Prostate gland (tissue), 2 donors: Measurements from ENCODE around the gene GMDS. TPM values are rescaled to one million over a fixed set of nuclear protein-coding genes. Genes with fewer than 3 reads are reported as not detected.

Source experiments
- DNase-seq: peaks from one replicate; pipeline ENCODE4 v3.0.0-alpha.2; 2019; ENCODE audit warnings: low spot score
- H3K27ac ChIP-seq, 2 donors: fragments of 200-600 bp; sonication (generic); 2 replicates each; pipeline ENCODE4 v1.5.1; 2017 to 2019
- H3K27me3 ChIP-seq: fragments of 200-600 bp; sonication (generic); replicated peaks from 2 replicates; pipeline ENCODE4 v1.5.1; 2019; ENCODE audit not compliant: insufficient read depth
- H3K36me3 ChIP-seq, 2 donors: fragments of 200-600 bp; sonication (generic); 1 replicate in 1 of 2; 2 replicates in 1 of 2; pipeline versions ENCODE4 v1.5.1 to v1.8.1; 2017 to 2019
- H3K4me1 ChIP-seq: fragments of 200-600 bp; sonication (generic); replicated peaks from 2 replicates; pipeline ENCODE4 v1.5.1; 2019
- H3K4me3 ChIP-seq, 2 donors: fragments of 200-600 bp; sonication (generic); 2 replicates each; pipeline ENCODE4 v1.5.1; 2017 to 2019
- H3K9me3 ChIP-seq: fragments of 200-600 bp; sonication (generic); 2 replicates; pipeline ENCODE4 v1.5.1; 2017
- CTCF ChIP-seq, 4 experiments: fragments of 200-600 bp in 2 of 4; fragments of 450-650 bp in 2 of 4; sonication (generic) in 2 of 4; IDR thresholded peaks; 1 replicate in 3 of 4; 2 replicates in 1 of 4; pipeline ENCODE4 v1.5.1; 2016 to 2019; ENCODE audit warnings: antibody characterized with exemption in 4 of 4, mild to moderate bottlenecking in 2 of 4, moderate library complexity in 2 of 4
- POLR2A ChIP-seq: fragments of 450-650 bp; IDR thresholded peaks from one replicate; pipeline ENCODE4 v1.6.1; 2016; ENCODE audit warnings: antibody characterized with exemption, mild to moderate bottlenecking
- POLR2AphosphoS5 ChIP-seq: sonication (generic); formaldehyde crosslinking; IDR thresholded peaks from one replicate; pipeline ENCODE4 v1.6.1; 2017; ENCODE audit warnings: antibody characterized with exemption
- WGBS: methylation state at CpG from one replicate; pipeline ENCODE4 v1.1.5; 2018; 5-methylcytosine and 5-hydroxymethylcytosine counted together
- intact Hi-C: fragments of 100-400 bp; cut with DNase I; formaldehyde crosslinking; loops from one replicate; pipeline ENCODE4 v1.14.2; 2022
- total RNA-seq, 2 donors: library from RNA; depleted of rRNA; stranded (reverse); fragments of >200 nt; gene quantifications; one replicate each; pipeline ENCODE4 v1.1.0, GENCODE V29; 2016

Gene GMDS
- total RNA-seq, 2 donors from 2014 or later, result 24.9 to 29.9 TPM

- H3K4me1 ChIP-seq, result no peaks in the 10 kb centered on the region
- H3K27me3 ChIP-seq, result no peaks in the 10 kb centered on the region
- no peaks in the 10 kb centered on the region for H3K9me3 ChIP-seq
- WGBS, result 98% methylated on average over 6 of the region's 6 CpGs
- intact Hi-C loops, result no loop called here
- DNase-seq, result no peak
- H3K36me3 ChIP-seq, result no peaks in the 10 kb centered on the region
- TF ChIP-seq POLR2AphosphoS5 (no peak), POLR2A (no peak), CTCF (IDR thresholded peaks at IDR 0.05) (no peak)
- no peak overlapping the region for H3K27ac ChIP-seq
- no peak overlapping the region for H3K4me3 ChIP-seq
These were observed 302.6 kb downstream of the GMDS start for GRCh38 chr6:1942834-1943233.

- H3K9me3 ChIP-seq, result no peaks in the 10 kb centered on the region
- intact Hi-C loops, result no loop called here
- H3K27ac ChIP-seq, result no peak overlapping the region
- no peaks in the 10 kb centered on the region for H3K4me1 ChIP-seq
- no peaks in the 10 kb centered on the region for H3K36me3 ChIP-seq
- TF ChIP-seq CTCF (IDR thresholded peaks at IDR 0.05) (no peak), POLR2AphosphoS5 (no peak), POLR2A (no peak)
- H3K27me3 ChIP-seq, result no peaks in the 10 kb centered on the region
- WGBS, result 80% methylated on average over 4 of the region's 4 CpGs
- no peak for DNase-seq
- no peak overlapping the region for H3K4me3 ChIP-seq
These were observed 303.9 kb downstream of the GMDS start for GRCh38 chr6:1941534-1941933.

- Histone ChIP-seq H3K9me3 (no peaks in the 10 kb centered on the region), H3K4me1 (no peaks in the 10 kb centered on the region), H3K4me3 (no peak overlapping the region), H3K27ac (no peak overlapping the region), H3K27me3 (no peaks in the 10 kb centered on the region), H3K36me3 (no peaks in the 10 kb centered on the region)
- intact Hi-C loops, result no loop called here
- TF ChIP-seq POLR2AphosphoS5, result no peak
- TF ChIP-seq CTCF (IDR thresholded peaks at IDR 0.05), result no peak
- no peak for TF ChIP-seq POLR2A
- no peak for DNase-seq
- 52% methylated on average over 2 of the region's 2 CpGs for WGBS
These were observed 305.0 kb downstream of the GMDS start for GRCh38 chr6:1940381-1940780.

GRCh38 chr6:1933292-1933691, 312.1 kb downstream of the GMDS start:
- Histone ChIP-seq H3K27me3 (no peaks in the 10 kb centered on the region), H3K9me3 (no peaks in the 10 kb centered on the region), H3K4me3 (no peak overlapping the region), H3K27ac (no peak overlapping the region), H3K4me1 (no peaks in the 10 kb centered on the region), H3K36me3 (no peaks in the 10 kb centered on the region)
- 98% methylated on average over 4 of the region's 4 CpGs for WGBS
- TF ChIP-seq POLR2A (no peak), CTCF (IDR thresholded peaks at IDR 0.05) (no peak), POLR2AphosphoS5 (no peak)
- no peak for DNase-seq
- intact Hi-C loops, result no loop called here

- 94% methylated on average over 5 of the region's 5 CpGs for WGBS
- DNase-seq, result no peak
- H3K9me3 ChIP-seq, result no peaks in the 10 kb centered on the region
- no peak overlapping the region for H3K4me3 ChIP-seq
- no peaks in the 10 kb centered on the region for H3K4me1 ChIP-seq
- no peak overlapping the region for H3K27ac ChIP-seq
- TF ChIP-seq POLR2A, result no peak
- no peak for TF ChIP-seq POLR2AphosphoS5
- TF ChIP-seq CTCF (IDR thresholded peaks at IDR 0.05), result no peak
- H3K36me3 ChIP-seq, result no peaks in the 10 kb centered on the region
- H3K27me3 ChIP-seq, result no peaks in the 10 kb centered on the region
- intact Hi-C loops, result no loop called here
These were observed 313.6 kb downstream of the GMDS start for GRCh38 chr6:1931817-1932216.
